SK-N-SH treated with all-trans-retinoic acid at 6 μM for 48 hours (cell line): Measurements from ENCODE around the gene PDE8A.

Experiments
- ATAC-seq: fragments of 200-7000 bp; cut with Tn5 transposase; 3 replicates; pipeline ENCODE4 v1.9.1; 2020; ENCODE audit warnings: mild to moderate bottlenecking, moderate library complexity
- ARNTL ChIP-seq: fragments of 450-650 bp; formaldehyde crosslinking; IDR thresholded peaks from 2 replicates; pipeline ENCODE4 v1.5.0; 2020; ENCODE audit warnings: low read depth, mild to moderate bottlenecking, moderate library complexity, borderline replicate concordance
- BACH2 ChIP-seq: fragments of 250-450 bp; sonication (Bioruptor Pico); IDR thresholded peaks from 2 replicates; pipeline ENCODE4 v1.9.0; 2021; ENCODE audit warnings: mild to moderate bottlenecking, borderline replicate concordance
- CREB5 ChIP-seq: fragments of 250-450 bp; sonication (Bioruptor Pico); IDR thresholded peaks from 2 replicates; pipeline ENCODE4 v1.5.1; 2020; ENCODE audit warnings: low read depth, mild to moderate bottlenecking, moderate library complexity
- CSRNP3 ChIP-seq: fragments of 250-450 bp; sonication (Bioruptor Pico); IDR thresholded peaks from 2 replicates; pipeline ENCODE4 v1.5.1; 2021; ENCODE audit warnings: mild to moderate bottlenecking, moderate library complexity
- ESRRG ChIP-seq: fragments of 250-450 bp; sonication (Bioruptor Pico); IDR thresholded peaks from 2 replicates; pipeline ENCODE4 v1.6.1; 2021; ENCODE audit warnings: mild to moderate bottlenecking
- GLIS3 ChIP-seq: fragments of 250-450 bp; sonication (Bioruptor Pico); IDR thresholded peaks from 2 replicates; pipeline ENCODE4 v1.5.0; 2020; ENCODE audit warnings: mild to moderate bottlenecking, moderate library complexity
- ISL1 ChIP-seq: fragments of 250-450 bp; sonication (Bioruptor Pico); IDR thresholded peaks from 2 replicates; pipeline ENCODE4 v2.1.2; 2022; ENCODE audit warnings: mild to moderate bottlenecking, moderate library complexity
- PATZ1 ChIP-seq: fragments of 250-450 bp; sonication (Bioruptor Pico); IDR thresholded peaks from 2 replicates; pipeline ENCODE4 v1.8.0; 2020; ENCODE audit warnings: mild to moderate bottlenecking, moderate library complexity, borderline replicate concordance
- POU6F1 ChIP-seq: fragments of 250-450 bp; sonication (Bioruptor Pico); IDR thresholded peaks from 2 replicates; pipeline ENCODE4 v1.8.0; 2021; ENCODE audit warnings: low read depth, mild to moderate bottlenecking, moderate library complexity, borderline replicate concordance
- PPARA ChIP-seq: fragments of 250-450 bp; sonication (Bioruptor Pico); IDR thresholded peaks from 2 replicates; pipeline ENCODE4 v1.5.0; 2020; ENCODE audit warnings: mild to moderate bottlenecking, borderline replicate concordance
- RARB ChIP-seq: fragments of 250-450 bp; sonication (Bioruptor Pico); IDR thresholded peaks from 2 replicates; pipeline ENCODE4 v1.8.0; 2021; ENCODE audit warnings: mild to moderate bottlenecking, moderate library complexity
- SNAI2 ChIP-seq: fragments of 250-450 bp; sonication (Bioruptor Pico); IDR thresholded peaks from 2 replicates; pipeline ENCODE4 v1.5.0; 2020; ENCODE audit warnings: mild to moderate bottlenecking, moderate library complexity
- TCF4 ChIP-seq: fragments of 250-450 bp; sonication (Bioruptor Pico); IDR thresholded peaks from 2 replicates; pipeline ENCODE4 v1.8.0; 2021; ENCODE audit warnings: mild to moderate bottlenecking, moderate library complexity, borderline replicate concordance
- TOX ChIP-seq: fragments of 250-450 bp; sonication (Bioruptor Pico); IDR thresholded peaks from 2 replicates; pipeline ENCODE4 v1.8.0; 2021; ENCODE audit warnings: mild to moderate bottlenecking, moderate library complexity, borderline replicate concordance
- TSHZ2 ChIP-seq: fragments of 250-450 bp; sonication (Bioruptor Pico); IDR thresholded peaks from 2 replicates; pipeline ENCODE4 v1.5.0; 2020; ENCODE audit warnings: mild to moderate bottlenecking, moderate library complexity
- ZC3H10 ChIP-seq: fragments of 250-450 bp; sonication (Bioruptor Pico); IDR thresholded peaks from 2 replicates; pipeline ENCODE4 v1.5.1; 2021; ENCODE audit warnings: mild to moderate bottlenecking, moderate library complexity
- ZFP30 ChIP-seq: fragments of 450-650 bp; formaldehyde crosslinking; IDR thresholded peaks from 2 replicates; pipeline ENCODE4 v1.5.0; 2022; ENCODE audit warnings: mild to moderate bottlenecking, moderate library complexity
- ZNF70 ChIP-seq: fragments of 450-650 bp; formaldehyde crosslinking; IDR thresholded peaks from 2 replicates; pipeline ENCODE4 v1.5.0; 2020; ENCODE audit warnings: mild to moderate bottlenecking, moderate library complexity

PDE8A gene

GRCh38 chr15:85142312-85142711 is 160.7 kb downstream of the PDE8A start:
- no peak for TF ChIP-seq TCF4 (CRISPR knock-in tag)
- peak; percentile 53 for TF ChIP-seq ISL1 (CRISPR knock-in tag)
- peak; percentile 81 for ATAC-seq

- no peak for TF ChIP-seq TCF4 (CRISPR knock-in tag)
- TF ChIP-seq BACH2 (CRISPR knock-in tag) = no peak
- ATAC-seq = no peak
Measured at GRCh38 chr15:85149465-85150129, 167.9 kb downstream of the PDE8A start.

- TF ChIP-seq ZFP30 (CRISPR knock-in tag) (no peak), ARNTL (CRISPR knock-in tag) (no peak)
- TF ChIP-seq, all 23 proteins: peak for 0
- ATAC-seq = no peak
Measured at GRCh38 chr15:85150130-85150480, 168.4 kb downstream of the PDE8A start.

- TF ChIP-seq ZNF70 (CRISPR knock-in tag) = no peak
- no peak for TF ChIP-seq CREB5
- TF ChIP-seq CSRNP3 (CRISPR knock-in tag) = no peak
- TF ChIP-seq ZC3H10 (CRISPR knock-in tag) = no peak
- no peak for TF ChIP-seq ZFP30 (CRISPR knock-in tag)
- TF ChIP-seq POU6F1 (CRISPR knock-in tag) = no peak
- TF ChIP-seq ISL1 (CRISPR knock-in tag) = no peak
- no peak for TF ChIP-seq ARNTL (CRISPR knock-in tag)
- ATAC-seq = no peak
Measured at GRCh38 chr15:85151145-85151544, 169.5 kb downstream of the PDE8A start.

GRCh38 chr15:85151861-85152260 is 170.2 kb downstream of the PDE8A start:
- ATAC-seq = no peak
- TF ChIP-seq PATZ1 (CRISPR knock-in tag) (no peak), ZNF70 (CRISPR knock-in tag) (no peak), ZC3H10 (CRISPR knock-in tag) (no peak), POU6F1 (CRISPR knock-in tag) (no peak), ESRRG (CRISPR knock-in tag) (no peak), ARNTL (CRISPR knock-in tag) (no peak), GLIS3 (CRISPR knock-in tag) (no peak), TSHZ2 (CRISPR knock-in tag) (no peak), PPARA (no peak), ISL1 (CRISPR knock-in tag) (no peak), TCF4 (CRISPR knock-in tag) (no peak), TOX (CRISPR knock-in tag) (no peak), CSRNP3 (CRISPR knock-in tag) (no peak), BACH2 (CRISPR knock-in tag) (no peak), CREB5 (no peak), SNAI2 (CRISPR knock-in tag) (no peak), RARB (no peak)
